ENCODE results near the gene CDK5RAP2.

DNA sequence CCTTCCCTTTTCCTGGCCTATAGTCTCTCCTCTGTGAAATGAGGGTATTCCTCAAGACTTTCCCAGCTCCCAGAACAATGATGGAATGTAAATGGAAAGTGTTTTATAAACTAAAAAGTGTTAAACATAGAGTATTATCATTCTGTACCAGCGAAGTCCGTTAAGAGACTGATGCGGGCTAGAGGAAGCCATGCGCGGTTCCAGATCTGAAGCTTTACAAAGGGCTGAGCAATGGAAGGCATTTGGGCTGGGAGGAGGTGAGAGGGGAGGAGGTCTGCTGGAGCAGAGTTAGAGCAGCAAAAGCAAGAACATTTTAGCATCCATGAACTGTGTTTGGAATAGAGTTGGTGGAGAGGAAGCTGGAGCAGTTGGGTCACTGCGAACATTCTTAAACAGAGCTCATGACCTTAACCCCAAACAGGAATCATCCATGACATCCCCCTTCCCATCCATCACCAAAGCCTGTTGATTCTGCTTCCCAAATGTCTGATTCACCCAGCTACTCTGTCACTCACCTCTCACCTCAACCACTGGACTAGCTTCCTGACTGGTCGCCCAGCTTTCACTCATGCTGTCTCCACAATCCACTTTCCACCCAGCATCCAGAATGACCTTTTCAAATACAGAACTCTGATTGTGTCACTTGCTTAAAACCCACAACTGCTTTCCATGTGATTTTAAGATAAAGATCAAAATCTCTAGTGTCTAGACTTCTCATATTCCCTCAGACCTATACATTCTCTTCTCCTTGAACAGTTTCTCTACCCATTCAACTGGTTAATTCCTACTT is 37.1 kb downstream of the CDK5RAP2 start:
- TF ChIP-seq, protein P1, sequence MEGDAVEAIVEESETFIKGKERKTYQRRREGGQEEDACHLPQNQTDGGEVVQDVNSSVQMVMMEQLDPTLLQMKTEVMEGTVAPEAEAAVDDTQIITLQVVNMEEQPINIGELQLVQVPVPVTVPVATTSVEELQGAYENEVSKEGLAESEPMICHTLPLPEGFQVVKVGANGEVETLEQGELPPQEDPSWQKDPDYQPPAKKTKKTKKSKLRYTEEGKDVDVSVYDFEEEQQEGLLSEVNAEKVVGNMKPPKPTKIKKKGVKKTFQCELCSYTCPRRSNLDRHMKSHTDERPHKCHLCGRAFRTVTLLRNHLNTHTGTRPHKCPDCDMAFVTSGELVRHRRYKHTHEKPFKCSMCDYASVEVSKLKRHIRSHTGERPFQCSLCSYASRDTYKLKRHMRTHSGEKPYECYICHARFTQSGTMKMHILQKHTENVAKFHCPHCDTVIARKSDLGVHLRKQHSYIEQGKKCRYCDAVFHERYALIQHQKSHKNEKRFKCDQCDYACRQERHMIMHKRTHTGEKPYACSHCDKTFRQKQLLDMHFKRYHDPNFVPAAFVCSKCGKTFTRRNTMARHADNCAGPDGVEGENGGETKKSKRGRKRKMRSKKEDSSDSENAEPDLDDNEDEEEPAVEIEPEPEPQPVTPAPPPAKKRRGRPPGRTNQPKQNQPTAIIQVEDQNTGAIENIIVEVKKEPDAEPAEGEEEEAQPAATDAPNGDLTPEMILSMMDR (IDR thresholded peaks at IDR 0.05) = no peak
- no peak for TF ChIP-seq POLR2AphosphoS5 (IDR thresholded peaks at IDR 0.05; ENCODE audit: insufficient read depth in 1 of 2, low read depth in 1 of 2)
- no peak for TF ChIP-seq POLR2A (IDR thresholded peaks at IDR 0.05)

All from vagina (tissue), 2 donors.